ENCODE measurements around the gene WDR86. TPM values are rescaled to one million over a fixed set of nuclear protein-coding genes. Genes with fewer than 3 reads are reported as not detected.

WDR86 gene
- polyA plus RNA-seq, 1 donor (not counting 4 experiments of a cell fraction or from before 2014, with no cell fraction given) = not detected

DNA sequence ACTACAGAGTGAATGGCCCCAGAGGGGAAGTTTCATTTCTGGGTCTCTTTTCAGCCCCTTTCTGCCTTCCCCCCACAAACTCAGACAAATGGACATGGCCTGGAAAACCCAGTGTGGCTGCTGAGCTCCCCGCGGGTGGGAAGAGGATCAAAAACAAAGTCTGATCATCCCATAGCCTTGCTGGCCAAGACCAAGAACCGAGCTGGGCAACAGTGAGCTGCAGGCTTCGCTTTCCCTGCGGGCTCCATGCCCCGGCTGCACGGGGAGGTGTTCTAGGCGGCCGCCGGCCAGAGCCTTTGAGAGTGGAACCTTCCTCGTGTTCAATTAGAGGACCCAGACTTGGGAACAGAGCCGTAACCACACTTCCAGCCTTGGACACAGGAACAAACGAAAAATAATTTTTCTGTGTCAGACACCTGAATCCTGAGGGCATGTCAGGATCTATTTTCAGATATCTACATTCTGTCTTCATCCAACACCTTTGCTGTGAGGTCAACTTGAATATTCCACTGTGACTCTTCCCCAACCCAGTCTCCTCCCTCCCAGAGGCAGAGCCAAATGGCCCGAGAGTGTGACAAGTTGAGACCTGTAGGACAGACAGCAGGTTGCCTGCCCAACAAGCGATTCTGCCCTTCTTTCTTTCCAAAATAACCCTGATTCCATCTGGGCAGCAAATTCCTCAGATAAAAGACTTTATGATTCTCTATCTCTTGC lies 26.0 kb downstream of the WDR86 start:
- H2AFZ ChIP-seq (ENCODE audit: control insufficient read depth, low read length) = no peak overlapping the region
- no peak for DNase-seq (ENCODE audit: low read depth, low spot score)
- H3K27ac ChIP-seq (ENCODE audit: control insufficient read depth, insufficient read depth, low read length) = no peak overlapping the region
- no peak overlapping the region for H3K4me3 ChIP-seq (ENCODE audit: control insufficient read depth in 2 of 3, extremely low read depth in 1 of 3, insufficient read depth in 2 of 3, low read depth in 1 of 3, low read length in 3 of 3)
- no peak overlapping the region for H3K4me2 ChIP-seq (ENCODE audit: control insufficient read depth, extremely low read depth, insufficient read depth, low read depth, low read length)
- H4K20me1 ChIP-seq (ENCODE audit: control insufficient read depth, extremely low read depth, insufficient read depth, low read length) = no peaks in the 10 kb centered on the region
- H3K36me3 ChIP-seq (ENCODE audit: control insufficient read depth in 2 of 2, extremely low read depth in 1 of 2, insufficient read depth in 2 of 2, low read length in 2 of 2) = peaks cover 0 to 1% of the 10 kb centered on the region in 2 experiments
- FAIRE-seq = no peak
- no peaks in the 10 kb centered on the region for H3K9me3 ChIP-seq (ENCODE audit: control insufficient read depth, low read depth, low read length)
- peaks cover 2% of the 10 kb centered on the region for H3K4me1 ChIP-seq (ENCODE audit: control insufficient read depth, extremely low read depth, insufficient read depth, low read length)
- no peaks in the 10 kb centered on the region for H3K9me1 ChIP-seq (ENCODE audit: control insufficient read depth, extremely low read depth, insufficient read depth, low read length)
- TF ChIP-seq, protein P1, sequence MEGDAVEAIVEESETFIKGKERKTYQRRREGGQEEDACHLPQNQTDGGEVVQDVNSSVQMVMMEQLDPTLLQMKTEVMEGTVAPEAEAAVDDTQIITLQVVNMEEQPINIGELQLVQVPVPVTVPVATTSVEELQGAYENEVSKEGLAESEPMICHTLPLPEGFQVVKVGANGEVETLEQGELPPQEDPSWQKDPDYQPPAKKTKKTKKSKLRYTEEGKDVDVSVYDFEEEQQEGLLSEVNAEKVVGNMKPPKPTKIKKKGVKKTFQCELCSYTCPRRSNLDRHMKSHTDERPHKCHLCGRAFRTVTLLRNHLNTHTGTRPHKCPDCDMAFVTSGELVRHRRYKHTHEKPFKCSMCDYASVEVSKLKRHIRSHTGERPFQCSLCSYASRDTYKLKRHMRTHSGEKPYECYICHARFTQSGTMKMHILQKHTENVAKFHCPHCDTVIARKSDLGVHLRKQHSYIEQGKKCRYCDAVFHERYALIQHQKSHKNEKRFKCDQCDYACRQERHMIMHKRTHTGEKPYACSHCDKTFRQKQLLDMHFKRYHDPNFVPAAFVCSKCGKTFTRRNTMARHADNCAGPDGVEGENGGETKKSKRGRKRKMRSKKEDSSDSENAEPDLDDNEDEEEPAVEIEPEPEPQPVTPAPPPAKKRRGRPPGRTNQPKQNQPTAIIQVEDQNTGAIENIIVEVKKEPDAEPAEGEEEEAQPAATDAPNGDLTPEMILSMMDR (optimal IDR thresholded peaks at IDR 0.05 in 1 of 3, IDR thresholded peaks at IDR 0.05 in 1 of 3, conservative IDR thresholded peaks at IDR 0.05 in 1 of 3; ENCODE audit: extremely low read depth in 1 of 3, insufficient read depth in 2 of 3, low read length in 3 of 3) = no peak
- TF ChIP-seq EZH2 (IDR thresholded peaks at IDR 0.05; ENCODE audit: low read length) = no peak
- H3K9ac ChIP-seq (ENCODE audit: control insufficient read depth, extremely low read depth, insufficient read depth, low read length) = no peak overlapping the region
- H3K27me3 ChIP-seq (ENCODE audit: control insufficient read depth, extremely low read depth, insufficient read depth, low read length) = peaks cover 38% of the 10 kb centered on the region
- H3K79me2 ChIP-seq (ENCODE audit: control insufficient read depth, insufficient read depth, low read length) = no peaks in the 10 kb centered on the region
- dilution Hi-C loops (cut with MboI; ENCODE audit: extremely low pct_ligation_motif_present, low sequenced_read_pairs) = no loop called here

DNA sequence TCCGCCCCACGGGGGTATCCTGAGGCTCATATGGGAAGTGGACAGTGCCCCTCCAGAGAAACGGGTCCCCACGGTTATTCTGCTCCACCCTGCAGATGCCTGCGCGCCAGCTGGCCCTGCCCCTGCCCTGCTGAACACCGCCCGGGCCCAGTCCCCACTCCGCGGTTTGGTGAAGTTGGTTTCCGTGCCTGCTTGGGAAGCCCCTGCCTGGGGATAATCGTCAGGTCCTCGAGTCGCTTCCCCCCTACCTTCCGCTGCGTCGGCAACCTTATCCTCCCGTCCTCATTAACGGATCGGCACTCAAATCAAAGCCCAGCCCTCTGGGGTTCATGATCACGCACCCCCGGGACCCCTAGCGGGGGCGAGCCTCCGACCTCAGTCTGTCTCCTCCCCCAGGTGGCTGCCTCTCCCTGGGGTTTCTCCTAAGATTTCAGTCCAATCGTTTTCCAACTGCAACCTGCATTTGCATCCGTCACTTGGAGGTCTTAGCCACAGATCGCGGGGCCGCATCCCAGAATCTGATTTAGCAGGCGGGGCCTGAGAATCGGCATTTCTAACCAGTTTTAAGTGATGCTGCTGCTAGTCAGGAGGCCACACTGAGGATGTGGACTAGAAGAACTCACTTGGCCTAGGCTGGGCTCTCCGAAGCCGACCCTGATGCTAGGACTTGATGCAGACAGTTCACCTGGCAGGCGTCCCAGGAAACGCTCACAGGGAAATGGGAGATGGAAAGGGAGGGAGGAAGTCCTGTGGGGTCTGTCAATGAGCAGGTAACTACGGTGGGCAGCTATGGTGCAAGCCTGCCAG lies 27.6 kb downstream of the WDR86 start:
- no peak for TF ChIP-seq EZH2 (IDR thresholded peaks at IDR 0.05; ENCODE audit: low read length)
- TF ChIP-seq, protein P1 (optimal IDR thresholded peaks at IDR 0.05 in 1 of 3, IDR thresholded peaks at IDR 0.05 in 1 of 3, conservative IDR thresholded peaks at IDR 0.05 in 1 of 3; ENCODE audit: extremely low read depth in 1 of 3, insufficient read depth in 2 of 3, low read length in 3 of 3) = no peak
- dilution Hi-C loops (cut with MboI; ENCODE audit: extremely low pct_ligation_motif_present, low sequenced_read_pairs) = no loop called here
- Histone ChIP-seq H4K20me1 (ENCODE audit: control insufficient read depth, extremely low read depth, insufficient read depth, low read length) (no peaks in the 10 kb centered on the region), H3K36me3 (ENCODE audit: control insufficient read depth in 2 of 2, extremely low read depth in 1 of 2, insufficient read depth in 2 of 2, low read length in 2 of 2) (peaks cover 3 to 8% of the 10 kb centered on the region in 2 experiments), H3K4me2 (ENCODE audit: control insufficient read depth, extremely low read depth, insufficient read depth, low read depth, low read length) (peak overlapping the region; percentile 37), H3K9ac (ENCODE audit: control insufficient read depth, extremely low read depth, insufficient read depth, low read length) (no peak overlapping the region), H3K4me1 (ENCODE audit: control insufficient read depth, extremely low read depth, insufficient read depth, low read length) (peaks cover 2% of the 10 kb centered on the region), H3K27ac (ENCODE audit: control insufficient read depth, insufficient read depth, low read length) (no peak overlapping the region), H3K9me3 (ENCODE audit: control insufficient read depth, low read depth, low read length) (no peaks in the 10 kb centered on the region), H2AFZ (ENCODE audit: control insufficient read depth, low read length) (no peak overlapping the region), H3K4me3 (ENCODE audit: control insufficient read depth in 2 of 3, extremely low read depth in 1 of 3, insufficient read depth in 2 of 3, low read depth in 1 of 3, low read length in 3 of 3) (no peak overlapping the region), H3K9me1 (ENCODE audit: control insufficient read depth, extremely low read depth, insufficient read depth, low read length) (no peaks in the 10 kb centered on the region), H3K79me2 (ENCODE audit: control insufficient read depth, insufficient read depth, low read length) (no peaks in the 10 kb centered on the region), H3K27me3 (ENCODE audit: control insufficient read depth, extremely low read depth, insufficient read depth, low read length) (peaks cover 38% of the 10 kb centered on the region)
- FAIRE-seq = no peak
- no peak for DNase-seq (ENCODE audit: low read depth, low spot score)
